IPS-11a (cell line): ENCODE measurements around the gene SLC1A3.
"Not testable (repeated sequence)": the region's sequence is repeated elsewhere in the genome, so short reads cannot be mapped to it uniquely, and the experiment has no call there.

Experiments used
- H3K4me3 ChIP-seq: one replicate; pipeline ENCODE4 v1.5.1; 2013; ENCODE audit warnings: low read depth, low read length, control low read depth

Gene SLC1A3

GRCh38 chr5:36630201-36631145, 24.1 kb downstream of the SLC1A3 start:
- H3K4me3 ChIP-seq, result no peak overlapping the region

- H3K4me3 ChIP-seq, result no peak overlapping the region
These were observed 24.7 kb downstream of the SLC1A3 start for GRCh38 chr5:36631154-36631553.

GRCh38 chr5:36631620-36632362, 25.4 kb downstream of the SLC1A3 start:
- no peak overlapping the region for H3K4me3 ChIP-seq

- H3K4me3 ChIP-seq, result no peak overlapping the region
These were observed 25.9 kb downstream of the SLC1A3 start for GRCh38 chr5:36632363-36632664.

- no peak overlapping the region for H3K4me3 ChIP-seq
These were observed 29.4 kb downstream of the SLC1A3 start for GRCh38 chr5:36635721-36636390.

- H3K4me3 ChIP-seq, result no peak overlapping the region
These were observed 30.7 kb downstream of the SLC1A3 start for GRCh38 chr5:36637101-36637500.

- H3K4me3 ChIP-seq, result no peak overlapping the region
These were observed 31.1 kb downstream of the SLC1A3 start for GRCh38 chr5:36637516-36637915.

- H3K4me3 ChIP-seq, result no peak overlapping the region
These were observed 31.6 kb downstream of the SLC1A3 start for GRCh38 chr5:36638056-36638455.

- no peak overlapping the region for H3K4me3 ChIP-seq
These were observed 34.5 kb downstream of the SLC1A3 start for GRCh38 chr5:36640949-36641348.

- no peak overlapping the region for H3K4me3 ChIP-seq
These were observed 35.0 kb downstream of the SLC1A3 start for GRCh38 chr5:36641431-36641830.

GRCh38 chr5:36642089-36642488, 35.7 kb downstream of the SLC1A3 start:
- no peak overlapping the region for H3K4me3 ChIP-seq

- no peak overlapping the region for H3K4me3 ChIP-seq
These were observed 36.8 kb downstream of the SLC1A3 start for GRCh38 chr5:36643162-36643561.

- H3K4me3 ChIP-seq, result not testable (repeated sequence)
These were observed 37.4 kb downstream of the SLC1A3 start for GRCh38 chr5:36643841-36644240.

GRCh38 chr5:36644727-36645126, 38.3 kb downstream of the SLC1A3 start:
- H3K4me3 ChIP-seq, result no peak overlapping the region

GRCh38 chr5:36646100-36646499, 39.7 kb downstream of the SLC1A3 start:
- no peak overlapping the region for H3K4me3 ChIP-seq

- no peak overlapping the region for H3K4me3 ChIP-seq
These were observed 40.2 kb downstream of the SLC1A3 start for GRCh38 chr5:36646507-36647023.

- no peak overlapping the region for H3K4me3 ChIP-seq
These were observed 40.6 kb downstream of the SLC1A3 start for GRCh38 chr5:36647046-36647445.

- H3K4me3 ChIP-seq, result no peak overlapping the region
These were observed 42.0 kb downstream of the SLC1A3 start for GRCh38 chr5:36648426-36648825.

- H3K4me3 ChIP-seq, result no peak overlapping the region
These were observed 45.6 kb downstream of the SLC1A3 start for GRCh38 chr5:36651761-36652685.

GRCh38 chr5:36653044-36653705, 46.8 kb downstream of the SLC1A3 start:
- no peak overlapping the region for H3K4me3 ChIP-seq
